GM19455 (cell line): ENCODE data around the gene PRB4.
"Not testable (repeated sequence)": the region's sequence is repeated elsewhere in the genome, so short reads cannot be mapped to it uniquely, and the experiment has no call there.

ENCODE experiments used
- ATAC-seq: cut with Tn5 transposase; IDR thresholded peaks from one replicate; pipeline ENCODE4 v1.9.1; 2021; ENCODE audit not compliant: unreplicated experiment

PRB4 gene

GRCh38 chr12:11310336-11310735 is at the start of gene PRB4:
Gene PRB4 (minus strand): TSS chr12:11310436. CDS start chr12:11310398, 38 bp downstream.
- no peak for ATAC-seq

GRCh38 chr12:11351736-11352135 is 41.5 kb upstream of the PRB4 start:
- not testable (repeated sequence) for ATAC-seq

- no peak for ATAC-seq
Observed at GRCh38 chr12:11348439-11348838, 38.2 kb upstream of the PRB4 start.

- no peak for ATAC-seq
Observed at GRCh38 chr12:11347810-11348209, 37.6 kb upstream of the PRB4 start.

DNA sequence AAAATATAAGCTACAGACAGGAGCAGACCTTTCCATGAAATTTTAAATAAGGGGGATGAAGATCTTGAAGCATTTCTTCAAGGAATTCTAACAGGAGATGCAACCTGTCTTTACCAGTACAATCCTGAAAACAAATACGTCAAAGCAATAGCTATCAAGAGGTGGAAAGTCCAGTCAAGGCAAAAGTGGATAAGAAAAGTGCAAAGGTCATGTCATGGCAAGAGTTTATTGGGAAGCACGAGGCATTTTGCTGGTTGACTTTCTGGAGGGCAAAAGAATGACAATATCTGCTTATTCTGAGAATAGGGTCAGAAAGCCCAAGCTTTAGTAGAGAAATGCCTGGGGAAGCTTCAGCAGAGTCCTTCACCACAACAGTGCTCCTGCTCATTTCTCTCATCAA is 34.3 kb upstream of the PRB4 start:
- no peak for ATAC-seq

GRCh38 chr12:11324426-11324825 is 14.2 kb upstream of the PRB4 start:
- no peak for ATAC-seq

DNA sequence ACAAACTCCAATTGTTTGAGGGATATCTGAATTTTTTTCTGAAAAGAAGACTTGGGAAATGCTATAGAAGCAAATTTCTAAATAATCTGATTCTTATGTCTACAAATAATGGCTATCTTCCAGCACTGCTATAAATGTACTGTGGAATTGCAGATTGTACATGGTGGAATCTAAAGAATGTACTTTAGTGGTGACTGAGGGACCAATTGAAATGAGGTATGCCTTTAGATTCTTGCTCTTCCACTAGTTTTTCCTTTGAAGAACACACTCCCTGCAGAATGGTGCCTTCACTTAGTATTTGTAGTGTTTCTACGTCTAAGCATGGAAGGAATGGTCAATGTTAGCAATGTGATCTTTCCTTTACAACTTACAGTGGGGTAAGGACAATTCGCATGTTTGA is 11.7 kb upstream of the PRB4 start:
- ATAC-seq: no peak

DNA sequence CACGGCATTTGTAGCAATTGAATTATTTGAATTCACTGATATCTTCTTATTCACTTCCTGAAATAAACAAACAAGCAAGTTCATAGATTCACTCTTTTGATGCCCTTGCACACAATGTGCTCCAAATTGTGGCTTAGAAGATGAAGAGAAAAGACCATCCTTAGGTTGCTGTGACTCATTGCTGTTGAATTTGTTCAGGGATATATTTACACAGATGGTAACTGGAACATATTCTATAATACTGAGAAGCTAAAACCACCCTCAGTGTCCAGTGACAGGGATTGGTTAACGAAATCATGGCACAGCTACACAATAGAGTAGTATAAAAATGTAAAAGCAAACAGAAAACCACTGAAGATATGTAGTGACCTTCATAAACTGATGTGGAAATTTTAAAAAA is 3.1 kb downstream of the PRB4 start:
- ATAC-seq: no peak

DNA sequence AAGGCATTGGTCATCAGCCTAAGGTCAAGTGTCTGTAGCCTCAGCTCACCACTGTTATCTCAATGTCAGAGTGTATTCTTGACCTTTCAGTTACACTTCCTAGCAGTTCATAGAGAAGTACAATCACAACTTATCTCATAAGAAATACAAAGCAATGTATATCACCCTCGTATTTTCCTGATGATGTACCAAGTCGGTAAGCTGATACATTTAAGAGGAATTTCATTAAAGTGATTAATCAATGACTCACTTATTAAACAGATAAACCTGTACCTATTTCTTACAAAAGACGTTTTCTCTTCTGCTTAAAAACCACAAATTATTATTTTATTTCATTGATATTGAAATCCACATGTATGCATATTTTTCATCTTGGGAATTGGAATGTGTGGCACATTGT is 36.8 kb downstream of the PRB4 start:
- no peak for ATAC-seq

DNA sequence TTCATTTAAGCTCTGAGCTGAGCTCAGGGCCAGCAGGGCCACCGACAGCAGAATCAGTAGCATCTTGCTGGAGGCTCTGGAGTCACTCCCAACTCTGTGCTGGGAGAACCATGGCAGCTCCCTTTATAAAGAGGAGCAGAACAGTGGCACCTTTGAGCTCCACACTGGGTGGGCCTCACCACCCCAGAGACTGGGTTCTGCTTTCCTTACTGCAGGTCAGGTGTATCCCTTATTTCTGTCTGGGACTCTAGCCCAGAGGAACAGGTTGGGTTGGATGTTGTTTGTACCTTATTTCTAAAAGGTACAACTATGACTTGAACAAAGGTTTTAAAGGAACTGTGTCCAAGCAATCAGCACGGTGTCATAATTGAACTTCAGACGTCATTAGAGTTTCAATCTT is 40.6 kb downstream of the PRB4 start, which contains the start of gene PRB3:
Gene PRB3, minus strand, starts transcription at position 101 of the 400 bp plus-strand sequence. Its CDS starts 38 bp downstream, at position 63.
- no peak for ATAC-seq

GRCh38 chr12:11264501-11264900 is 45.7 kb downstream of the PRB4 start:
- no peak for ATAC-seq
